HUDEP-2 (cell line): Measurements from ENCODE around the gene CTTN.

Source experiments
- DNase-seq, 76 experiments: peaks; one replicate each; lab custom pipeline; 2025; ENCODE audit not compliant: unreplicated experiment in 76 of 76; lab: John Stamatoyannopoulos, UW

The CTTN gene

DNA sequence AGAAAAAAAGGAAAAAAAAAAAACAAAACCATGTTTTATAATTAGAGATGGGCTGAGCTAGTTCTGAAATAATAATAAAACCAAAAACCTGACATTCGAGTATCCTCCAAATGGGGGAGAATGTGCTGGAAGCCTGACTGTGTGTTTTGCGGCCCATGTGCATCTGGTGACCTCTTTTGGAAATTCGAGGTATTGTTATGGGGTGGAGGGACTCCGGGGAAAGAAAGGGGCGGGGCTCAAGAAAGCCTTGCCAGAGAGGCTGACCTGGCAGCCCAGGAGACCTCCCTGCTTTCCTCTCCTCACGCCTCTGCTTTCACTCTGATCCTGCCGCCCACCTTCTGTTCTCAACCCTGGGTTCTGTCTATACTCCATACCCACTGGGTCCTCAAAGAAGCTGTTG is 72.9 kb downstream of the CTTN start:
- peak in 73 of 76 experiments; percentile 28 to 91 (median 74) for DNase-seq

DNA sequence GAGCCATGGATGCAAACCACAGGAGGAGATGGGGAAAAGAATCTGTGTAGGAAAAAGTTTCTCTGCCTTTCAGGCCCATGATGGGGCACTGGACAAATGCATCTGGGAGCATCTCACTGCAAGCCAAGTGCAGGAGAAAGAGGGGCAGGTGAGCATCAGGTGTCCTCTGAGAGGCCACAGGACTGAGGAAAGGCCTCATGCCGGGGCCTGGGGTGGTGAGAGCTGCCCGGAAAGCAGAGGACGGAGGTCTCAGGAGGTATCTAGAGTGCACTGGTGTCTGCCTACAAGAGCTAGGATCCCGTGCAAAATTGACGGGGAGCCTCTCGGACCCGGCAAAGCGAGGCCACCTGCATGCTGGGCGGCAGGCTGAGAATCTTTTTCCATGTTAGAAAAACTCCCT is 73.9 kb downstream of the CTTN start:
- DNase-seq = no peak

DNA sequence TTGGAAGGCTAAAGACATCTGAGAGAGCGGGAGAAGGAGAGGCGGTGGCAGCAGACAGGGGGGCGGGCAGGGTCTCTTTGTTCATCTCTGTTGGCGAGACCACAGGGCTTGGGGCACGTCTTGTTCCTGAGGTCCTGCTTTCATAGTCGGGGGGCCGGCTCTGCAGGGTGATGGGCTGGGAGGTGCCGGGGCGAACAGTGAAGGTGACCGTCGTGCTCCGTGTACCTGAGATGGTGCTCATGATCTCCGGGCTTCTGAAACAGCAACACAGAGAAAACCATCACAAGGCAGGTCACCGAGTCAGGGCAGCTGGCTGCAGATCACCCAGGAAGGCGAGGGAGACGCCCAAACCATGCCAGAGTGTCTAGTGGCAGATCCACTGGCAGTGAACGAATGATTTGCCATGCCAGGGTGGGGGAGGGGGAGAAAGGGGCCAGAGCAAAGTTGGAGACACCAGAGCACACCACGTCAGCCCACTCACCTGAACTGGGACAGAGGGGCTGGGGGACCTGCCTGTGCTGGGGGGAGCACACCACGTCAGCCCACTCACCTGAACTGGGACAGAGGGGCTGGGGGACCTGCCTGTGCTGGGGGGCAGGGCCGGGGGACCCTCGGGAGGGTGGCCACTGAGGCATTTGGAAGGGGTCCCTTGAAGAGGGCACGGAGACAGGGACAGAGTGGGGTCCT is 75.0 kb downstream of the CTTN start:
- no peak for DNase-seq

DNA sequence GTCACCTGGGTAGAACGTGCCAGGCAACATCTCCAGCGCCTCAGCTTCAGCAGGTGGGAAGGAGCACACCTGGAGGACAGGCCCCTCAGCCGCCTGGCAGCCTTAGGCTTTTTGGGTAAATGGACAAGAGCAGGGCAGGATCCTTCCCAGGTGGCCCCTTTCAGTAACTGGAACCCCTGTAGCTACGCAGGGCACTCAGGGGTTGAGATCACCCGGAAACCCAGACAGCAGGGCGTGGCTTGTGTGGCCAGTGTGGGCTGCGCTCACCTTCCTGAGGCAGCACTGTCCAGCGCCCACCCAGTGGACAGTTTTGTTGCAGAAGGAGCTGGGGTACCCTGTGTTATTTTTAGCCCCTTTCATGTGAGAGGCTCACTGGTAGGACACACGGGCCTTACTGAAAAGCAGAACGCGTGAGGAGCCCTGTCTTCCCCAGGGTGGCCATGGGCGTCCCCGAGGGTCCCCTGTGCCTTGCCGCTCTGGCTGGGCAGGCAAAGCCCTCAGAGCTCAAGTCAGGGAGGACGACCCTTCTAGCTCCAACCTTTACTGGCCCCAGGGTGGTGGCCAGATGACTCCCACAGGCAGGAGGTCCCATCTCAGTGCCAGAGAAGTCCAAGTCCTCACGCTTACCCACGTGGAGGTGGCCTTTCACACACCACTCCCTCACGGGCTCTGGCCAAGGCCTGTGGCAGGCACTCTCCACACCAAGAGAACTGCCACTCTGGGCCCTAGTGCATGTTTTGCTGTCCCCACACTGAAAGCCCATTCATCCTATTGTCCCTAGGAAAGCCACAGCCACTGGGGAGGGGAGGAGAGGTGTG is 75.8 kb downstream of the CTTN start:
- DNase-seq = no peak

DNA sequence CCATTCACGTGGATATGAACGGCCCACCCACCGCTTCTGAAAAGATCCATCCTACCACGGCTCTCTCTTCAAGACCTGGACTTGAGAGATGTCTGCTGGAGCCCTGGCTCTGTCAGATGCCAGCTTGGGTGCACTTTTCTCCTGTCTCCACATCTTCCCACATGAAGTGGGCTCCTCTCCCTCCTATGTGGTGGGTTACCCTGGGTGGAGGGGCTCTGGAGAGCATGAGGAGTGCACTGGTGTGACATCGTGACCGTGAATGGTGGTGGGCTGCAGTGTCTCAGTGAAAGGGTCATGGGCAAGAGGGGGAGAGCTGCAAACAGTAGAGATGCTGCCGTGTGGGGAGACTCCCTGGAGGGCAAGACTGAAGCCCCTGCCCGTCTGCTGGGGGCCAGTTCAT is 76.4 kb downstream of the CTTN start:
- DNase-seq = no peak

DNA sequence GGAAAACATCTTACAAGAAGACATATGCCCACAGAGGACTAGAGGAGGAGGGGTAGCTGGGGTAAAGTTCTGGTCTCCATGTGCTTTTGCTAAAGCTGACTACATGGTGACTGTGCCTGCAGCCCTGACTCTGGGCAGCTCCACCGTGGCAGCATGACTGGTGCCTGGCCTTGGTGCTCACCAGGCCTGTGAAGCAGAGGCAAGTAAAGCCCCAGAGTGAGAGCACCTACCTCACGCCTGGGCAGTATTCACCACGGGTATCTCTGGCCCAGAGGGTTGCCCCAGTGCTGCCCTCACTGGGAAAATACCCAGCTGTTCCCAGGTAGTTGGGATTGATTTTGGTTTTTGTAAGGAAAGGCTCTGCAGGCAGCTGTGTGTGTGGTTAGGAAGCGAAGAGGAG is 78.3 kb downstream of the CTTN start:
- DNase-seq = no peak

DNA sequence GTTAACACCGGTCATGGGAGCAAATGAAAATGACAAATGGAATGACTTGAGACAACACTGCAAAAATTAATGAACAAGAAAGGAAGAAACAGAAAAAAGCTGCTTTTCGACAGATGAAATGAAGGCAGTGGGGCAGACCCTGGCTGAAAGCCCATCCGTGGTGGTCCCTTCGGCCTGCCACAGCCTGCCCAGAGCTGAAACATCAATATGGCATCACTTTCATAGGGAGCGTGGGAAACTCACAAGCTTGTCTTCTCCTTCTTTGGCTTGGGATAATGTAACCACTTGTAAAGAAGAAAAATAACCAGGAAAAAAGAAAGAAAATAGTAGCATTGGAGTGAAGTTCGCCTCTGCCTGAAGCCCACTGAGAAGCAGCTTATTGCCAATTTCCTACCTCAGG is 78.8 kb downstream of the CTTN start:
- DNase-seq = no peak

DNA sequence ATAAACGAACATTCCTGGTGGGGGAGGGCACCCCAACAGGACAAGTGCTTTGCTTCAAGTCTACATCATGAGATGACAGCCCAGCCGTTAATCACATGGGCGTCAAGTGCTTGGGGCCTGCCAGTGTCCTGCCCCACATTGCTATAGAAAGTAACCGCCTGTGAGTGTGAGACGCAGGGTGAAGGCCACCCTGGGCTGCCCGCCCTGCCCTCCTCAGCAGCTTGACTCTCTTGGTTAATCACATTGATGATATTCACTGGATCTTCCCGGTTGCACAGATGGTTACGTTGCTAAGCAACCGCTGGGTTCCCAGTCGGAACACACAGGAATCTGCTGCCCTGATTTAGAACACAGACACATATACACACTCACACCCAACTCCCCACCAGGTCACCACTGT is 79.3 kb downstream of the CTTN start:
- DNase-seq = peak in 1 of 76 experiments; percentile 19

DNA sequence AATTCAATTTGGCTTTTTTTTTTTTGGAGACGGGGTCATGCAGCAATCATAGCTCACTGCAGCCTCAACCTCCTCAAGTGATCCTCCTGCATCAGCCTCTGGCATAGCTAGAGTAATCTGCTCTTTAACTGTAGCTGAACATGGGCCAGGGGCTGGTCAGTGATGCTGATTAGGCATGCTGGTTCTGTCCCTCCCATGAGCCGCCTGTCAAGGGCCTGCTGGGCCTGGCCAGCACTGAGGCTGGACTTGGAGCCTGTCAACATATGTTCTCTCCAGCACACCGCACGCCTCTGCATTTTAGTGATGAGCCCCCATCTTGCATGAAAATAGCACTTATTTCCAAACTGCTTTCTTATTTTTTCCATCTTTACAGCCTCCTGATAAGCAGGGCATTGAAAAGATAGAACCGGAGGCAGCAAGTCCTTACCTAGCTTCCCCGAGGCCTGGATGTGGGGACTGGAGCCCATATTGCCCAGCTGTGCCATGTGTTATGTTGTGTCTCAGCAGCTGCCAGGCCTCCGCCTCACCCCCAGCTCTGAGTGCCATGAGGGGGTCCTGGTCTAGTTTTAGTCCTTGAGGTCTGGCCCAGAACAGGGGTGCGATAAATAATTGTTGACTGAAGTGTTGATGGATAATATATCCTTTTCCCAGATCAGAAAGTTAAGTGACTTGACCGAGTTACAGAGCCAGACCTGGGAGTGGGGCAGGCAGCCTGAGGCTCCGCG is 80.0 kb downstream of the CTTN start:
- no peak for DNase-seq

DNA sequence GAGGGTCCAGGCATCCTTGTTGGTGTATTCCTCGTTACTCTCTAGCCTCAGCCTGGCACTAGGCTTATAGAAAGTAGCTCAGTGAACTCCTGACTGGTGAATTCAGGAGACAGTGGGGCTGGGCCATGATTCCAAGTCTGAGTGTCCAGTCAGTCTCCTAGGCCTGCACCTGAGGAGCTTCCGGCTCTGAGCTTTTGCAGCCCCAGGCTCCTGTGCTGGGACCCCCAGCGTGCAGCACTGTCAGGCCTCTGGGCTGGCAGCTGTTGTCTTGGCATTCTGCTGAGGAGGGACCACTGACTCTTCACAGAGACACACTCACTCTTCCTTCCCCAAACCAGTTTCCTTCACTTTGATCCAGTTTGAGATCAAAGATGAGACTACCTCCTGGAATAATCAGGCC is 82.4 kb downstream of the CTTN start:
- DNase-seq = no peak

DNA sequence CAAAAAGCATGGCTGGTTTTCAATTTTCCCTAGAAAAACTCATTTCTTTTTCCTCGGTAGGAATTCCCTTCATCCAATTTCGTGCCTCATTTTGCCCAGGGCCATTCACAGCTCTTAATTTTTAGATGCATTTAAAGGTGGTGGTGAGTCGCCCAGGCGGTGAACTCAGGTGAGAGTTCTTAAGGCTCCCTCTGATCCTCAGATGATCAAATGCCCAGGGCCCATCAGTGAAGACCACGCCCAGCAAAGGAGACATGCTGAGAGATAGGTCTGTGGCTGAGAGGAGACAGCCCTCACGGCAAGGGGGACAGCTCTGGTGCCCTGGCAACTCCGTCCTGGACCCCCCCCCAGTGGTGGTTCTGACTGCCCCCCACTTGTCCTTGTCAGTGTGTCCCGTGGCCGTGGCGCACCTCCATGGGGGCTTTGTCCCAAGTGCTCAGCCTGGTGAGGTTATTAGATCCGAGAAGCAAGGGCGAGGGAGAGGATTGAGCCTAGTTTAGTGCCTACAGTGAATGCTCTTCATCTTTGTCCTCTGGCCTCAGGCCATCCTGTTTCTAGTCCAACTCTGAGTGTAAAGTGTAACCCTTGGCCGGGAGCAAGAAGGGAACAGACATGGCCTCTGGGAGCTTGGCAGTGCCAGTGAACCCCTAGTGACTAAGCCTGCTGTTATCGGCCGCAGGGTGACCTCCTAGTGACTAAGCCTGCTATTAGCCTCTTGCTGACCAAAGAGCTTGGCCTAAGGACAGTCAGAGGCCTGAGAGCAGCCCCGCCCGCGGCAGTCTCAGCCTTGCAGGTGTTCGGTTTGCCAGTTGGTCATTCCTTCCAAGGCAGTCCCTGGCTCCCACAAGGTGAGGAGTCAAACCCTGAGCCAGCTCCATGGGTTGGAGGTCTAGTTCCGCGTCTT is 83.5 kb downstream of the CTTN start:
- DNase-seq = peak in 1 of 76 experiments; percentile 17

DNA sequence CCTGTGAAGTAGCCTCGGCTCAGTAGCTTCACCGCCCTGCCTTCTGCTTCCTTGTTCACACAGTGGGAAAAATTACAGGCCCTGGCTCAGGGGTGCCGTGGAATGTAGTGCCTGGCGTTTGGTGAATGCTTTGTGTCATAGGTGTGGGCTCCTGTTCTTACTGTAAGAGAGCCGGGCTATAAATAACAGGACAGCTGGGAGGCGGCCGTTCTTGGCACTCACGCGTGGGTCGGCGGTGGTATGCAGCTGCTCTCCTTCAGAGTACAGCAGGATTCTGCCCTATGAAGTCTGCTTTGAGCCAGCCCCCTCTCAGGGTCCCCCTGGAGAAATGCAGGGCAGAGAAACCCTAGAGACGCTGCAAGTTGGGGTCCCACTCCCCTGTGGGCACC is 84.2 kb downstream of the CTTN start:
- no peak for DNase-seq

DNA sequence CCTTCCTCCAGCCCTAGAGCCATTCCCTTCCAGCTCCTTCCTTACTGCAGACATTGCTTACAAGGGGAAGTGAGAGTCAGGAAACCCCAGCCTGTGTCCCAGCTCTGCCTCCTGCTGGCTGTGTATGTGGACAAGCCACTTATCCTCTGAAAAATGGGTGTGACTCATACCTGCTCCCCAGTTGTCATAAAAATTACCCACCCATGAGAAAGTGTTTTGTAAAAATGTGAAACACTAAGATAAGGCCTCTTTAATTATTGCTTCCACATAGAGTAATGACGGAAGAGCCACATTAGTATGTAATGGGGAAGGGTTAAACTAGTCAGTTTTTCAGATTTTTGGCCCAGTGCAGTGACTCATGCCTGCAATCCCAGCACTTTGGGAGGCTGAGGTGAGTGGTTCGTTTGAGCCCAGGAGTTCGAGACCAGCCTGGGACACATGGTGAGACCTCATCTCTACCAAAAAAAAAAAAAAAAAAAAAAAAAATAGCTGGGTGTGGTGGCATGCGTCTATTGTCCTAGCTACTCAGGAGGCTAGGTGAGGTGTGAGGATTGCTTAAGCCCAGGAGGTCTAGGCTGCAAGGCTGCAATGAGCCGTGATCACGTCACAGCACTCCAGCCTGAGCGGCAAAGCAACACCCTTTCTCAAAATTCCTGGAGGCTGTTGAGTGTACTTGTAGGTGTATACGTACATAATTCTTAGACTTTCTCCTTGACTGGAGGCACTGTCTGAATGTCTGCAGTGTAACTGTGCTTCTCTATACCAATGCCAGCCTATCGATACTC is 84.9 kb downstream of the CTTN start:
- peak in 43 of 76 experiments; percentile 4 to 50 (median 32) for DNase-seq

DNA sequence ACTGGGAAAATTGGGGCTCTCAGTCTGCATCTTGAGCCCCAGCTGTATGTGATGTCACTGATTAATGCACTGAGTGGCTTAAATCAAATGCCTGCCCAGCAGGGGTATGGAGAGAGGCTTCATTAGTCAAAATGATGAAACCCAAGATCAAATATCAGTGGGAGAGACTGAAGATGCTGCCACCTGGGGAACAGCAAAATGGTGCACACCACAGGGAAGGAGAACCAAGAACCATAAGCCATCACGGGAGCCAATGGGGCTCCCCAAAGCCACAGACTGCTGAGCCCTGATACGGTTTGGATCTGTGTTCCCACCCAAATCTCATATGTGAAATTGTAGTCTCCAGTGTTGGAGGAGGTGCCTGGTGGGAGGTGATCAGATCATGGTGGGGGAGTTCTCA is 85.6 kb downstream of the CTTN start:
- DNase-seq = no peak

DNA sequence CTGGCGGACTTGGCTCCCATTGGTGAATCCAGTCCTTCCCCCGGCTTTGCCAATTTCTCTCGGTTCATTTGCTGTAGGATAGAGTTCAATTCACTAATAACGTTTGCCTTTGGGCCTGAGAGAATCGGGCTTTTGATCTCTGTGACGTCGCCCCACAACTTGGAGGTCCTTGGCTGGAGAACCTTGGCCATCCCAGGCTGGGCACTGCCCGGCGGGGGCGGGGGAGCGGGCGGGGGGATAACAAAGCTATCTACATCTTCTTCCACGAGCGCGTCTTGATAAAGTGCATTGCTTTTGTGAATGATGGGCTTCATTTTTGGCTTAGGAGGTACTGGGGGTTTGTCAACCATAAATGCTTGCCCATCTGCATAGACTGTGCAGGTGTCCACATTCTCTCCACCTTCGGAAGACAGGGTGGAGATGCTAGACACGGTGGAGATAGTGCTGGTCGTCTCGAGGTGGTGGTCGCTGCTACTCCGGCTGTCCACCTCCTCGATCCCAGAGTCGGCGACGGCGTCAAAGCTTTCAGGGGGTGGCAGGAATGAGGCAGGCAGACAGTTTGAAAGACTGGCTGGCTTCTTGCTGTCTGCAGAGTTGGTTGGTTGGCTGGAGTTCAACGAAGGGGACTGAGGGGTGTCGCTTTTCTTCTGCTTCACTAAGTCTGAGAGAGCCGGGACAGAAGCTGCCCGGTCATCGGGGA is 87.1 kb downstream of the CTTN start:
- no peak for DNase-seq

DNA sequence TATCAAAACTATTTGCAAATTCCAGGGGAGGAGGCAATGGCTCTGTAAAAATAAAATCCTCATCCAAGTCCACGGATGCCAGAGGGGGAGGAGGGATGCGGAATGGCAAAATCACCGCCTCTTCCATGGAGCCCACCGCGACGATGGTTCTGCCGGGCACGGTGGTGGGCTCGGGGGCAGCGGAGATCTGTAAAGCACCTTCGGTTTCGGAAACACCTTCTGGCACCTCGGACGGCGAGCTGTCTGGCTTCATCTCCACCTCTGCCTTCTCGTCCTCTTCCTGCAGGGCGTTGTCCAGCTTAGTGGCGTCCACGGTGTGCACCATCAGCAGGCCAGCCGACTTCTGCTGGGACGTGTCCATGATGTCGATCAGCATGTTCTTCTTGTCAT is 87.7 kb downstream of the CTTN start:
- no peak for DNase-seq
